ENCODE results near the gene NLRC5.

DNA sequence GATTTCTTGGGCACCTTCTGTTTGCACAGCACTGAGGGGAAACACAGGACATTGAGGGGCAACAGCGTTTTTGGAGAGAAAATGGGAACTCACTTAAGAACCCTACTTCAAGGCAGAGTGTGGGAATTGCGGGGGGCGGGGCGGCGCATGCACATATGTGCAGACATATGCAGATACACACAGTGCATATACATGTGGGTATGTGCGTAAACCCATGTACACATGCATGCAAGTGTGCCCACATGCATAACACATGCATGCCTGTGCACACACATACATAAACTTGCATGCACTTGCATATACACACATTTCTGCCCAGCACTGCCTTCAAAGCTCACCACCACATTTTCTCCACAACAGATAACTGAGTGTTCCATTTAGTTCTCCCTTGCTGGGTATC, 32.4 kb downstream of the NLRC5 start:
- no peak for TF ChIP-seq POLR2A (IDR thresholded peaks at IDR 0.05)
- TF ChIP-seq, protein P1, sequence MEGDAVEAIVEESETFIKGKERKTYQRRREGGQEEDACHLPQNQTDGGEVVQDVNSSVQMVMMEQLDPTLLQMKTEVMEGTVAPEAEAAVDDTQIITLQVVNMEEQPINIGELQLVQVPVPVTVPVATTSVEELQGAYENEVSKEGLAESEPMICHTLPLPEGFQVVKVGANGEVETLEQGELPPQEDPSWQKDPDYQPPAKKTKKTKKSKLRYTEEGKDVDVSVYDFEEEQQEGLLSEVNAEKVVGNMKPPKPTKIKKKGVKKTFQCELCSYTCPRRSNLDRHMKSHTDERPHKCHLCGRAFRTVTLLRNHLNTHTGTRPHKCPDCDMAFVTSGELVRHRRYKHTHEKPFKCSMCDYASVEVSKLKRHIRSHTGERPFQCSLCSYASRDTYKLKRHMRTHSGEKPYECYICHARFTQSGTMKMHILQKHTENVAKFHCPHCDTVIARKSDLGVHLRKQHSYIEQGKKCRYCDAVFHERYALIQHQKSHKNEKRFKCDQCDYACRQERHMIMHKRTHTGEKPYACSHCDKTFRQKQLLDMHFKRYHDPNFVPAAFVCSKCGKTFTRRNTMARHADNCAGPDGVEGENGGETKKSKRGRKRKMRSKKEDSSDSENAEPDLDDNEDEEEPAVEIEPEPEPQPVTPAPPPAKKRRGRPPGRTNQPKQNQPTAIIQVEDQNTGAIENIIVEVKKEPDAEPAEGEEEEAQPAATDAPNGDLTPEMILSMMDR (IDR thresholded peaks at IDR 0.05) = no peak

Measured in body of pancreas (tissue), 4 donors.